GM18502 (cell line): Measurements from ENCODE around the gene TCP11.

Experiments
- ATAC-seq: cut with Tn5 transposase; IDR thresholded peaks from one replicate; pipeline ENCODE4 v1.9.1; 2021; ENCODE audit warnings: mild to moderate bottlenecking; ENCODE audit not compliant: unreplicated experiment, poor library complexity

TCP11 gene

DNA sequence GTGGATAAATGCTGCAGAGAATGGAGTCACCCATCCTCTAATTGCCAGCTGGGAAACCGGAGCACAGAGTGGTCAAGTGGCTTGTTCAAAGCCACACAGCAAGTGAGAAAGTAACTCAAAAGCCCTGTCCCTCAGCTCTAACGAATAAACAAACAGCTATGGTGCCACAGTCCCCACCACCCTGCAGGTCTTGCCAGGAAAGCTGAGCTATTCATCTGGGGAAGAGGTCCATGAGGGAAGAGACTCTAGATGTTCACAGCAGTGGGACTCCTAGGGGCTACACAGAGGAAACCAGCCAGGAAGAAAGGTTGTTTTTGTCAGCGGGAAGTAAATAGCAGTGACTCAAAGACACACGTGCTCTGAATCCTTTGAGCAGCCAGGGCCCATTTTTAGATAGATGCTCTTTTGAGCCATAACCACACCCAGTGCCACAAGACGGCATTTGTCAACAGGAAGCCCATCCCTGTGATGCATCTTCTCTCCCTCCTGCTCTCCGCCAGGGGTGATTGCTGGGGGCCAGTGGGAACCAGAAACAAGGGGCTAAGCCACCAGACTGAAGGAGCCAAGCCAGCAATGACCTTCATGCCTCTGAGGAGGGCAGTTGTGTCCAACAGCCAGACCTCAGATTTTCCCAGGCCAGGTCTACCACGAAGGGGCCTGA, 32.4 kb upstream of the TCP11 start:
- ATAC-seq: no peak

DNA sequence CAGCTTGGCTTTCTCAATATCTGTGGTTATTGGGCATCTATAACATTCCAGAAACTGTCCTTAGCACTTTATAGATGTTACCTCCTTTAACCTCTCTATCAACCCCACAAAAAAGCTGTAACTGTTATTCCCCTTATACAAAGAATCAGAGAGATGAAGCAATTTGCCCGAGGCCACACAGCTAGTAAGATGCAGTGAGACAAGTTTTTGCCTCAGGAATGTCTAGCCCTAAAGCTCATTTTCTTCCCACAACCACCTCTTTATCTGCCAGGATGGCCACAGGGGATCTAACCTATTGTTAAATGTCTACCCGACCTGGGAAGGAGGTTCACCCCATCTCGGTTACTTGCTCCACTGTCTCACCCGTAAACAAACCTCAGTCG, 31.9 kb upstream of the TCP11 start:
- no peak for ATAC-seq

DNA sequence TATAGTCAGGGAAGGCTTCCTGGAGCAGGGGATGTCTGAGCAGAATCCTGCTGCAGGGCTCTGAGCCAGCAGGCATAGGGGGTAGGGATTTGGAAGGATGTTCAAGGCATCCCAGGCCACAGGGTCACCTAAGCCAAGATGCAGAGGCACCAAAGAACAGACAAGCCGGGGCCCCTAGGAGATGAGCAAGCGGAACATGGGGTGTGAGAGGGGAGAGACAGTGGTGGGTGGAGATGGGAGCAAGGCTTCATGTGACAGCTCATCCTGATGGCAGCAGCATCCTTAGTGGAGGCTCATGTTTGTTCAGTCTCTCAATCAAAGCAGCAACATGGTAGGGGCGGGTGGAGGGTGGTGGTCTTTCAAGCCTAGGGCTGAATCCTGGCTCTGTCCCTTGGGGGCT, 29.8 kb upstream of the TCP11 start:
- ATAC-seq: no peak

DNA sequence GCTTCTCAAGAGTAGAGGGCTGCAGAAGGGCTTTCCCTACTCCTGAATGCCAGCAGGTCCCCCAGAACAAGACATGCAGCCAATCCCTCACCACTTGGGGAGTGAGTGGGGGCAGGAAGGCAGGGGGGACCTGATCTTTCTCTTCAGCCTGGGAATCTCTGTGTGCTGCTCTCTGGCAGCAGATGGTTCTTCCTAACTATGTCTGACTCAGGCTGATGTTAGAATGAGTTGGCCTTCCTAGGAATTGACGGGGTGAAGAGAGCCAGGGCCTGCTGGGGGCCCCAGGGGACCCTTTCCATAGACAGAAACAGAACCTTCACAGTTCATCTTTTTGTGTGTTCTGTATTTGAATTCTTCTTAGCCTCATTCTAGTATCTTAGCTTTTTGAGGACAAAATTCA, 29.0 kb upstream of the TCP11 start:
- ATAC-seq: no peak

DNA sequence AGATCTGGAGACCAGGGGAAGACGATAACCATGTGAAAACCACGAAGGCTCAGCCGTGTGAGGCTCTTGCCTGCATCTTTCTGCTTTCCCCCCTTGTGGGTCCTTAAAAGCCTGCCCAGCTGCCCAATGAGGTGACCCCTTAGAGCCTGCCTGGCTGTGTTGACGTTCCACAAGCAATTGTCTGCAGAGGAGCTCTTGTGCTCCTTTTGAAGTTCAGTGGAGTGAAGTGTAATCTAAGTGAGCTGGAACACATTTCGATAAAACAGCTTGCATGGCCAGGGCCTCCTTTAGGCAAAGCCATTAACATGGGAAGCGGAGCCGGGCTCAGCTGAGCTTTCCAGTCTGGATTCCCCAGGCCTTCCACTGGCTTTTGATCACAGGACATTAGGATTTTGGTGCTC, 27.3 kb upstream of the TCP11 start:
- ATAC-seq: no peak

DNA sequence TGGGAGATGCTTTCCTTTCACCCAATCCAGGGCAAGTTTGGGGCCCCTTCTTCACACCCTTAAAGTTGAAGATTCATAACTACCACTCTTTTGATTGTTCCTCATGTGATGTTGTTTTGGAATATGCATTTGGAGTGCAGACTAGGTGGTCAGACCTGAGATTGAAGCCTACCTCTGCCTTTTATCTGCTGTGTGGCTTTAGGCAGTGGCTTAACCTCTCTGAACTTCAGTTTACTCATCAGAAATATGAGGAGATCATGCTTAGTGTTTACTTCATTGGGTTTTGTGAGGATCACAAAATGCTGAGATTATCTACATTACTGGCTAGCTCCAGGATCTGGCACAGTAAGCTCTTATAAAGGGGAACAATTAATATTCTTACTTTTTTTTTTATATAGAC, 26.4 kb upstream of the TCP11 start:
- no peak for ATAC-seq

DNA sequence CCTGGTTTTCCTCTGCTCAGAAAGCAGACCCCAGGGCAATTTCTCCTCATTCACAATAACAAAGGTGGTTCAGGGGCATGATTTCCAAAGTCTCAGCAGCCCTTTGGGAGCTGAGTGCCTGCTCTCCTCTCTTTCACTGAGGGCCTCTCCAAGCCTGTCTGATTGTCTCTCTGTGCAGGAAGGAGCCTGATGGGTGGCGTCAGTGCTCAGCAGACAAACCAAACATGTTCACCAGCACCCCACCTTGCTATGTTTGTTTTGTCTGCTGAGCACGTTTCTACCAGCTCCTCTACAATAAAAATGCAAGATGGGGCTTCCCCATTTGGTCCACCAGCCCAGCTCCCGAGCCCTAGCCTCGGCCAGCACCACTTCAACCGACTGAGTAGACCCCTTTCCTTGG, 25.4 kb upstream of the TCP11 start:
- ATAC-seq: no peak

DNA sequence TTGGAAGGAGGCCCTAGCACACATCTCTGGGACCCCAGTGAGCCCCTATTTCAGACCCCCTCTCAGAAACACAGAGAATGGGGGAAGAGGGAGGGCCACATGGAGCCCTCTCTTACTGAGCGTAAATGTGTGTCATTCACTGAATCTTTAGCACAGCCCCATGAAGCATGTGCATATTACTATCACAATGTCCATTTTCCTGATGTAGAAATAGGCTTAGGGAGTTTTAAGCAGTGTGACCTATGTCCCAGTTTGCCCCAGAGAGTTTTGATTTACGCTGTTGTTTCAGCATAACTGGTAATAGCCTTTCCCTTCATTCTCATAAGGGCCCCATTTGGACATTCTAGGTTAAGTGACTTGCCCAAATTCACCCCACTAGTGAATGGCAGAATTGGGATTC, 25.0 kb upstream of the TCP11 start:
- ATAC-seq: no peak

DNA sequence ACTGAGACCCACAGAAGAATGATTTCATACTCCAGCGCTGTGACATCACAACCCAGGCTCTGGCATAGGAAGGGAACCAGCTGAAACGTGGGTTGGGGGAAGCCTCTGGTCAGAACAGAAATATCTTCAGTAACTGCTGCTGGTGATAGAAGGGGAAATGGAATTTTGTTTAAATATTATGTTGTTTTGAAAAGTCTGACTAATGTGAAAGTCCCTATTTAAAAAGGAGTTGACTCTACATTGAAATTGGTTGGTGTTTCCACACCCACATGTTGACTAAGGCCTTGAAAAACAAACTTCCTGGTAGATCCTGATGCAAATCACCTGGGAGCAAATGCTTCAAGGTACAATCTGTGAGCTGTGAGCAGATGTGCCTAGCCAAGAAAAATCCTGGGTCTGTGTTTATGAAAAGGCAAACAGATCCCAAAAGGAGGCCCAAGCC, 24.5 kb upstream of the TCP11 start:
- ATAC-seq: no peak

DNA sequence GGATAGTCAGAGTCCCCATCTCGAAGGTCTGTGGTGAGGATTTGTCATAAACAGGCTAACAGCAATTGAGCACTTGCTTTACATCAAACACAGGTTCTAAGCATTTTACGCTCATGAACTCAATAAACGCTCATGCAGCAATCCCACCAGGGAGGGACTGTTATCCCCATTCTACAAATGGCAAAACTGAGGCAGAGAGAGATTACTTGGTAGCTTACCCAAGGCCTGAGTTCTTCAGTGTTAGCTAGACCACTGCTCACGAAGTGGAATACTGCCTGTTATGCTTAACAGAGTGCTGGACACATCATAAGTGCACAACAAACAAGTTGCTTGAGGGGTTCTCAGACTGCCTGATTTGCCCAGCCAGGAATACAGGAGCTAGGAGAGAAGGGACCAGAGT, 23.7 kb upstream of the TCP11 start:
- no peak for ATAC-seq

DNA sequence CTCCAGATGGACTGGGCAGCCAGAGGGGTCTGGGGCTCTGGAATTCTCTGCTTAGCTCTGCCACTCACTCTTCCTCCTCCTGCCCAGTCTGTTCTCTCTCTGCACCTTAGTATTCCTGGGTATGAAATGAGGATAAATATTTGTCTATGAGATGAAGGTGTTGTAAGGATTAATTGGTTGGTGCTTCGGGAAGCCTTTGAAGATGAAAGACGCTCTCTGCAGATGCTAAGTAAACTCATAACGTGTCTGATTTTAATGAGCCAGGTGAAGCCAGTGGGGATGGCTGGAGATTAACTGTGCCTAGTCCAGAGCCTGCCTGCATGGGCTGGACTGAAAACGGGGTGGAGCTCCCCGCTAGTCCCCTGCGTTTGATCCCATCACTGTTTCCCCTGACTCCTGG, 23.1 kb upstream of the TCP11 start:
- ATAC-seq: no peak

DNA sequence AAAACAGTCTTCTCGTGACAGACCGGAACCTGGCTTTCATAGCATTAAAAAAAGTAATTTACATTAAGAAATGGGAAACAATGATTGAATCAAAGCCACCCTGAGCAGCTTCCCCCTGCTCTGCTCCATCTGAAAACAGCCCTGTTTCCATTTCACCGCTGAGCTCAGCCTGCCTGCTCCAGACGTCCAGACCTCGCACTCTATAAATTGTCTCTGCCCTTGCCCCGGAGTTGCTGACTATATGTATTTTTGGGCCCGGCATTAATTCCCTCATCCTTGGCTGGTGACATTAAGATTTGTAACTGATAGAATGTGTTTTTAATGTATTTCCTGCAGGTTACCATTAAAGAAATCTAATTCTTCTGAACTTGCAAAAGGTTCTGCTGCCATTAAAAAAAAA, 22.7 kb upstream of the TCP11 start:
- ATAC-seq: no peak

DNA sequence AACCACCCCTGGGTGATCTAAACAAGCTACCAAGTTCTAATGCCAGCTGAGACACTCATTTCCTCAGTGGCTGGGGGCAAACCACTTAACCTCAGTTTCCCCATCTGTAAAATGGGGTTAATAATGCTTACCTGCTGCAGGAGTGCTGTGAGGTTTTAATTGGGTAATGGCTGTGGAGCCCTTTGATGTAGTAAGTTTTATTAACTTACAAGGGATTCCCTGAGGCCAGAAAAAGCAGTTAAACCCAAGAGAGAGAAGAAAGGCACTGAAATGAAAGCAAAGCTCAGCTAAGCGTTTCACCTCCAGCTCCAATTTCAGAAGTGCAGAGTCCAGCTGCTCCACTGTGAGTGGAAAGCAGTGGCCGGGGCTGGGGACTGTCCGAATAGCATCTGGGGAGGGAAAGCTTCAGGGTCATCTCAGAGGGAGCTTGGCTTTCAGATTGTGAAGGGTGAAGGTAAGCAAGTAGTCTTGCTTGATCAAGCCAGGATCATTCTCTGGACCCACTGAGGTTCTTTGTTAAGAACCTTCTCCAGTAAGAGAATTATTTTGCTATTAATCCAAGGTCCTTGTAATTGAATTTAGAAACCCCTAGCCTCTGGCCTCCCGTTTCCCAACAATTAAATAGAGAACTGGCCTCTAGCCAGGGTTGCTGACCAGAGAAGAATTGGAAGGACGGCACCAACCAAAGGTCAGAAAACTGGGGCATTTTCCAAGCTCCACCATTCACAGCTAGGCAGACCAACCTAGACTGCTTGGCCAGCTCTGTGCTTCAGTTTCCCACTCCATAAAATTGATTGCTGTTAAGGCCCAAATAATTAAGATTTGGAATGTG, 20.9 kb upstream of the TCP11 start:
- ATAC-seq: no peak

DNA sequence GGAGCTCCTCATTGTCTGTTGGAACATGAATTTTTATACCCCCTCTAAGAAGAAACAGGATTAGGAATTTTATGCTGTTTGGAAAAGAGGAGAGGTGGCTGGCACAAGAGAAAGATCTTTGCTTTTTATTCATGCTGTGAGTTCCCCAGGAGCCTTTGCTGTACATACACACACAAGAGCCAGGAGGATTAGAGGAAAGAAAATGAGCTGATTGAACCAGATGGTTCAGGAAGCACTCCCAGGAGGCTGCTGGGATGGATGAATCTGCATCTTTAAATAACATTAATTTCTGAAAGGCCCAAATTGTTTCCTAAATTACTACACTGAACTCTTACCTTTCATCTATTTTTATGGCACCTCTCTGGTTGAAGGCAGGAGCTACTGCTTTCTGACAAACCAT, 20.1 kb upstream of the TCP11 start:
- ATAC-seq: no peak

DNA sequence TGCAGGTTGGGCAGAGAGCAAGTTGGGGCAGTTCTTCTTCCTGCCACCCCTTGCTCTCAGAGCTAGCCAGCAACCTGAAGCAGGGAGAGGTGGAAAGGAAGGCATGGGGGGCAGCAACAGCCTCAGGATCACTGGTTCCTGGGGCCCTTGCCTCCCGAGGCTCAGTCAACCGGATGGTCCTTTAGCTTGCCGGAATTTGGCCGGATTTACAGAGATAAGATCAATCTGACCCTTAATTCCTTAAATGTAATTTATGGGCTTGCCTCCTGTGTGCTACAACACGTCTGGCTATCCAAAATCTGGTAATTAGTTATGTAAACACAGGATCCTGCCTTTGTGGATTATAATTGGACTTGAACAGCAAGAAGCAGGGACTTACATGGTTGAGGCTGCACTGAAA, 19.5 kb upstream of the TCP11 start:
- no peak for ATAC-seq

DNA sequence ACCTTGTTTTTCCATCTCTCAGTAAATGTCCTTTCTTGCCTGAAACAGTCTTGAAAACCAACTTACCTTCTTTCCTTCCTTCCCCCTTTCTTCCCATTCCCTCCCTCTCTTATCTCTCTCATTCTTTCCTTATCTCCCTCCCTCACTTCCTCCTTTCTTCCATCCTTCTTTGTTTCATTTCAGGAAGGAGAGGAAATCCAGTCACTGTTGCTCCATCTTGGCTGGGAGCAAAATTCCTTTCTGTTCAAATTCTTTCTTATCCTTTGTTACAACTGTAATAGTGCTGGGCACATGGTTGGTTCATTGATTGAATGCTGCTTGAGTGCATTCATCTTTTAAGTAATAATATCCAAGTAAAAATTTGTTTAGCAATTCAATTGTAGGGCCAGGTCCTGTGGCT, 17.4 kb upstream of the TCP11 start:
- no peak for ATAC-seq

DNA sequence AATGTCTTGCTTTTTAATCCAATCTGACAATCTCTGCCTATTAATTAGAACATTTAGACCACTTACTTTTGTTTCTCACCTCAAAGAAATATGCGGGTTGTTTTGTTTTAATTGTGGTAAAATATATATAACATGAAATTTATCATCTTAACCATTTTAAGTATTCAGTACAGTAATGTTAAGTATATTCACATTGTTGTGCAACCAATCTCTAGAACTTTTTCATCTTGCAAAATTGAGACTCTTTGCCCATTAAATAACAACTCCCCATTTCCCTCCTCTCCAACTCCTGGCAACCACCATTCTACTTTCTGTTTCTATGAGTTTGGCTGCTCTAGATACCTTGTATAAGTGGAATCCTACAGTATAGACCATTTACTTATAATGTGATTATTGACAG, 13.8 kb upstream of the TCP11 start:
- no peak for ATAC-seq

DNA sequence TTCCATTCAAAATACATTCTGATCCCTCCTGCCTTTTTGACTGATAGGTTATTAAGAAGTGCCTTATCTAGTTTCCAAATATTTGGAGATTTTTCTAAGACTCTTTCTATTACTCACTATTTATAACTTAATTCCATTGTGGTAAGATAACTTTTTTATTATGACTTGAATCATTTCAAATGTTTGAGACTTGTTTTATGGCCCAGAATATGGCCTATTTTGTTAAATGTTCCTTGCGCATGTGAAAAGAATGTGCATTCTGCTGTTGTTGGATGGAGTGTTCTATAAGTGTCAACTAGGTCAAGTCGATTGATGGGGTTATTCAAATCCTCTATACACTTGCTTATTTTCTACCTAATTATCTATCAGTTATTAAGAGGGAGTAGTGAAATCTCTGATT, 13.1 kb upstream of the TCP11 start:
- no peak for ATAC-seq

DNA sequence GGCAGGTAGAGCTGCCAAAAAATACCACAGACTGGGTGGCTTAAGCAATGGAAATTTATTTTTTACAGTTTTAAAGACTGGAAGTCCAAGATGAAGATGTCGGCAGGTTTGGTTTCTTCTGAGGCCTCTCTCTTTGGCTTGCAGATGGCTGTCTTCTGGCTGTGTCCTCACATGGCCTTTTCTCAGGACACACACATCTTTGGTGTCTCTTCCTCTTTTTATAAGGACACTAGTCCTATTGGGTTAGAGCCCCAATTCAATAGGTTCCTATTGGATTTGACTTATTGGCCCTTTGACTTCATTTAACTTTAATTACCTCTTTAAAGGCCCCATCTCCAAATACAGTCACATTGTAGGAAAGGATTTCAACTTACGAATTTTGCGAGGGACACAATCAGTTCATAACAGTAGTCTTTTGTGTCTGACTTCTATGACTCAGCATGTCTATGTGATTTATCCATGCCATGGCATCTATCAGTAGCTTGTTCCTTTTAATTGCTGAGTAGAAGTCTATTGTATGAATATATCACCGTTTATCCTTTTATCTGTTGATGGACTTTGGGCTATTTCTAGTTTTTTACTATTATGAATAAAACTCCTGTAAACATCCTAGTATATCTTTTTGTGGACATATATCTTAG, 11.0 kb upstream of the TCP11 start:
- ATAC-seq: no peak

DNA sequence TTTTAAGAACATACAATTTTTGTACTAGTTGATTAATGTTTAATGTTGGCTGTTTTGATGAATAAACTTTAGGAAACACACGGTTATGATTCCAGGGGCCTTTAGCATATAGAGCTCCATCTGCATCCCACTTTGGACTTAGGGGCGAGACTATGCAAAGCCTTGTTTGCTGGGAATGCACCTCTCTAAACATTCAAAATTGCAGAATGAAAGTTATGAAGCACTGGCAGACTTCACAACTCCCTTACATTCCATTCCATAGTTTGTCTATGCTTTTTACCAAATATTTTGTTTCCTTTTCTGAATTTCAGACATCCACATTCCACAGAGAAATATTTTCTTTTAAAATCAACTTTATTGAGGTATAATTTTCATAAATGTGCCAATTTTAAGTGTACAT, 10.3 kb upstream of the TCP11 start:
- ATAC-seq: no peak

DNA sequence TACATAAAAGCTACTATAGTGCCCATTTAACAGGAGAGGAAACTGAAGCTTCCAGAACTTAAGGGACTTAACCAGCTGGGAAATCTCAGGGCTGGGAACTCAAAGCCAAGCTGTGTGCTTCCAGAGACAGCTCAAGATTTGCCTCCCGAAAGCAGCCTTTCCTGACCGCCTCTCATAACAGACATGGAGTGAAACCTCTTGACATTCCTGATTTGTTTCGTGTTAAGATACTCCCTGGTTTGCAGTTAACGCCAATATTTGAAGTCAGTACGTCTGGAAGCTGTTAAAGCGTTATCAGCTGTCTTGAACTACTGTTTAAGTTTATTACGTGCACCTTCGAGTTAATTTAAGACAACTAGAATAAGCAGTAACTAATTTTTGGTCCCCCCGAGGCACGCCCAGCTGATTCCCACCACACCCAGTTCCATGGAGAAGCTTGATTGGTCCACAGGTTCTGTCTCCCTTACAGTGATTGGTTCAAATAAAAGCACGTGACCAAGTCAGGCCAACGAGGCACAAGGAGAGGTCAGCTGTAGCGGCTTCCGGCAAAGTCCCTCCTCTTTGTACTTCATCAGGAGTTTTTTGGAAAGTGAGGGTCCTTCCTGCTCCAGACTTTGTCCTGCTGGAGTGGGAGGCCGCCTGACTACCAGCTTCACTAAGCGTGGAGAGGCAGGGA, 8.9 kb upstream of the TCP11 start:
- no peak for ATAC-seq
